ENCODE data around the gene DUS4L. TPM values are rescaled to one million over a fixed set of nuclear protein-coding genes. Genes with fewer than 3 reads are reported as not detected.
A peak's percentile ranks its signal among the peaks of the same experiment; 100 is the strongest.
"Not testable (repeated sequence)": the region's sequence is repeated elsewhere in the genome, so short reads cannot be mapped to it uniquely, and the experiment has no call there.

Gene DUS4L
- total RNA-seq, 1 donor from 2014 or later = 9.2 TPM

- Histone ChIP-seq H3K27me3 (ENCODE audit: control insufficient read depth, insufficient read depth, low read length) (no peaks in the 10 kb centered on the region), H3K36me3 (ENCODE audit: control insufficient read depth, insufficient read depth, low read length) (no peaks in the 10 kb centered on the region), H3K4me3 (ENCODE audit: low read depth, low read length) (no peak overlapping the region)
- FAIRE-seq (no peak), DNase-seq (ENCODE audit: low read depth) (no peak)
- no peak for TF ChIP-seq CTCF (IDR thresholded peaks at IDR 0.05; ENCODE audit: insufficient read depth, low read length, severe bottlenecking)
Measured at GRCh38 chr7:107534139-107534538, 29.6 kb upstream of the DUS4L start.

- not testable (repeated sequence) for FAIRE-seq
Measured at GRCh38 chr7:107537228-107537627, 26.5 kb upstream of the DUS4L start.

GRCh38 chr7:107538001-107538400 lies 25.8 kb upstream of the DUS4L start:
- TF ChIP-seq CTCF (IDR thresholded peaks at IDR 0.05; ENCODE audit: insufficient read depth, low read length, severe bottlenecking) = no peak
- no peaks in the 10 kb centered on the region for H3K36me3 ChIP-seq (ENCODE audit: control insufficient read depth, insufficient read depth, low read length)
- no peak overlapping the region for H3K4me3 ChIP-seq (ENCODE audit: low read depth, low read length)
- peak; percentile 32 for FAIRE-seq
- H3K27me3 ChIP-seq (ENCODE audit: control insufficient read depth, insufficient read depth, low read length) = no peaks in the 10 kb centered on the region
- peak; percentile 62 for DNase-seq (ENCODE audit: low read depth)

More at GRCh38 chr7:107537228-107537627, 26.5 kb upstream of the DUS4L start:
- not testable (repeated sequence) for H3K27me3 ChIP-seq (ENCODE audit: control insufficient read depth, insufficient read depth, low read length); H3K4me3 ChIP-seq (ENCODE audit: low read depth, low read length); DNase-seq (ENCODE audit: low read depth); H3K36me3 ChIP-seq (ENCODE audit: control insufficient read depth, insufficient read depth, low read length)

GRCh38 chr7:107543338-107543993 lies 20.3 kb upstream of the DUS4L start:
- DNase-seq (ENCODE audit: low read depth) (no peak), FAIRE-seq (no peak)
- H3K4me3 ChIP-seq (ENCODE audit: low read depth, low read length) = no peak overlapping the region
- no peaks in the 10 kb centered on the region for H3K27me3 ChIP-seq (ENCODE audit: control insufficient read depth, insufficient read depth, low read length)
- H3K36me3 ChIP-seq (ENCODE audit: control insufficient read depth, insufficient read depth, low read length) = peaks cover 4% of the 10 kb centered on the region
- no peak for TF ChIP-seq CTCF (IDR thresholded peaks at IDR 0.05; ENCODE audit: insufficient read depth, low read length, severe bottlenecking)

- Histone ChIP-seq H3K27me3 (ENCODE audit: control insufficient read depth, insufficient read depth, low read length) (no peaks in the 10 kb centered on the region), H3K4me3 (ENCODE audit: low read depth, low read length) (no peak overlapping the region), H3K36me3 (ENCODE audit: control insufficient read depth, insufficient read depth, low read length) (peaks cover 5% of the 10 kb centered on the region)
- no peak for TF ChIP-seq CTCF (IDR thresholded peaks at IDR 0.05; ENCODE audit: insufficient read depth, low read length, severe bottlenecking)
- no peak for FAIRE-seq
- no peak for DNase-seq (ENCODE audit: low read depth)
Measured at GRCh38 chr7:107544848-107545591, 18.8 kb upstream of the DUS4L start.

- Histone ChIP-seq H3K36me3 (ENCODE audit: control insufficient read depth, insufficient read depth, low read length) (peaks cover 4% of the 10 kb centered on the region), H3K27me3 (ENCODE audit: control insufficient read depth, insufficient read depth, low read length) (no peaks in the 10 kb centered on the region), H3K4me3 (ENCODE audit: low read depth, low read length) (no peak overlapping the region)
- no peak for TF ChIP-seq CTCF (IDR thresholded peaks at IDR 0.05; ENCODE audit: insufficient read depth, low read length, severe bottlenecking)
- DNase-seq (ENCODE audit: low read depth) (no peak), FAIRE-seq (no peak)
Measured at GRCh38 chr7:107551936-107552335, 11.8 kb upstream of the DUS4L start.

Measured in bronchial epithelial cell (primary cell).